Measurements from ENCODE around the gene SLC37A3.

- TF ChIP-seq SUZ12 (IDR thresholded peaks at IDR 0.05; ENCODE audit: extremely low read depth, insufficient read depth, insufficient read length) (no peak), YY1 (IDR thresholded peaks at IDR 0.05; ENCODE audit: insufficient read depth, insufficient read length) (no peak)
These were observed 5.7 kb upstream of the SLC37A3 start, which contains the start of gene RAB19 for GRCh38 chr7:140403878-140404564.
